ENCODE data around the gene TCOF1.

TCOF1 gene

GRCh38 chr5:150329881-150330876 is 27.3 kb upstream of the TCOF1 start:
- no peaks in the 10 kb centered on the region for H4K20me1 ChIP-seq (ENCODE audit: insufficient read depth)
- no peak overlapping the region for H3K4me3 ChIP-seq (IDR thresholded peaks at IDR 0.05; ENCODE audit: insufficient read depth, low read depth, low read length)
- H2AFZ ChIP-seq (ENCODE audit: low read depth) = no peak overlapping the region
- no peak overlapping the region for H3K4me2 ChIP-seq
- H3K27me3 ChIP-seq (ENCODE audit: insufficient read depth, low read depth) = no peaks in the 10 kb centered on the region
- no peak overlapping the region for H3K9ac ChIP-seq
- H3K36me3 ChIP-seq (ENCODE audit: insufficient read depth) = no peaks in the 10 kb centered on the region
- H3K27ac ChIP-seq = no peak overlapping the region
- H3K4me1 ChIP-seq (ENCODE audit: low read depth, poor library complexity, severe bottlenecking) = peaks cover 12% of the 10 kb centered on the region
- TF ChIP-seq CTCF (conservative IDR thresholded peaks at IDR 0.05; ENCODE audit: low read depth, low read length) = no peak
- no peaks in the 10 kb centered on the region for H3K79me2 ChIP-seq (ENCODE audit: insufficient read depth, low read depth)

- Histone ChIP-seq H3K9ac (no peak overlapping the region), H3K4me2 (no peak overlapping the region), H3K4me1 (ENCODE audit: low read depth, poor library complexity, severe bottlenecking) (peaks cover 23% of the 10 kb centered on the region), H3K27me3 (ENCODE audit: insufficient read depth, low read depth) (no peaks in the 10 kb centered on the region), H3K36me3 (ENCODE audit: insufficient read depth) (no peaks in the 10 kb centered on the region), H3K27ac (no peak overlapping the region), H3K4me3 (IDR thresholded peaks at IDR 0.05; ENCODE audit: insufficient read depth, low read depth, low read length) (no peak overlapping the region), H4K20me1 (ENCODE audit: insufficient read depth) (no peaks in the 10 kb centered on the region), H2AFZ (ENCODE audit: low read depth) (no peak overlapping the region), H3K79me2 (ENCODE audit: insufficient read depth, low read depth) (no peaks in the 10 kb centered on the region)
- no peak for TF ChIP-seq CTCF (conservative IDR thresholded peaks at IDR 0.05; ENCODE audit: low read depth, low read length)
Measured at GRCh38 chr5:150333400-150333799, 24.1 kb upstream of the TCOF1 start.

GRCh38 chr5:150335778-150336177 is 21.7 kb upstream of the TCOF1 start:
- Histone ChIP-seq H3K79me2 (ENCODE audit: insufficient read depth, low read depth) (no peaks in the 10 kb centered on the region), H3K36me3 (ENCODE audit: insufficient read depth) (no peaks in the 10 kb centered on the region), H3K4me2 (no peak overlapping the region), H3K4me1 (ENCODE audit: low read depth, poor library complexity, severe bottlenecking) (peaks cover 46% of the 10 kb centered on the region), H3K27me3 (ENCODE audit: insufficient read depth, low read depth) (no peaks in the 10 kb centered on the region), H4K20me1 (ENCODE audit: insufficient read depth) (no peaks in the 10 kb centered on the region), H3K9ac (no peak overlapping the region), H2AFZ (ENCODE audit: low read depth) (no peak overlapping the region), H3K4me3 (IDR thresholded peaks at IDR 0.05; ENCODE audit: insufficient read depth, low read depth, low read length) (no peak overlapping the region), H3K27ac (no peak overlapping the region)
- TF ChIP-seq CTCF (conservative IDR thresholded peaks at IDR 0.05; ENCODE audit: low read depth, low read length) = no peak

- Histone ChIP-seq H3K9ac (peak overlapping the region; percentile 49; the same call in 1 of the 2 replicates), H3K4me2 (peak overlapping the region; percentile 87), H3K27me3 (ENCODE audit: insufficient read depth, low read depth) (no peaks in the 10 kb centered on the region), H3K36me3 (ENCODE audit: insufficient read depth) (no peaks in the 10 kb centered on the region), H3K27ac (peak overlapping the region; percentile 83), H2AFZ (ENCODE audit: low read depth) (peak overlapping the region; percentile 32; the same call in 1 of the 2 replicates), H4K20me1 (ENCODE audit: insufficient read depth) (no peaks in the 10 kb centered on the region), H3K4me3 (IDR thresholded peaks at IDR 0.05; ENCODE audit: insufficient read depth, low read depth, low read length) (no peak overlapping the region), H3K79me2 (ENCODE audit: insufficient read depth, low read depth) (no peaks in the 10 kb centered on the region), H3K4me1 (ENCODE audit: low read depth, poor library complexity, severe bottlenecking) (peaks cover 63% of the 10 kb centered on the region)
- no peak for TF ChIP-seq CTCF (conservative IDR thresholded peaks at IDR 0.05; ENCODE audit: low read depth, low read length)
Measured at GRCh38 chr5:150338546-150338945, 19.0 kb upstream of the TCOF1 start.

Data from KMS-11 (cell line).